ENCODE results near the gene PSD2. TPM values are rescaled to one million over a fixed set of nuclear protein-coding genes. Genes with fewer than 3 reads are reported as not detected.

Gene PSD2
- total and polyA plus RNA-seq, 8 donors: 0.06 to 2.5 (median 1.7) TPM; not detected in 1

GRCh38 chr5:139796061-139796806 is 626 bp downstream of the PSD2 start:
- intact Hi-C loops (cut with DNase I): loop anchor here in 1 of 2 donors (10.0 kb wide), 2 partner anchors 49 to 349 kb away; no protein-coding TSS in a partner anchor
- TF ChIP-seq, protein P1, sequence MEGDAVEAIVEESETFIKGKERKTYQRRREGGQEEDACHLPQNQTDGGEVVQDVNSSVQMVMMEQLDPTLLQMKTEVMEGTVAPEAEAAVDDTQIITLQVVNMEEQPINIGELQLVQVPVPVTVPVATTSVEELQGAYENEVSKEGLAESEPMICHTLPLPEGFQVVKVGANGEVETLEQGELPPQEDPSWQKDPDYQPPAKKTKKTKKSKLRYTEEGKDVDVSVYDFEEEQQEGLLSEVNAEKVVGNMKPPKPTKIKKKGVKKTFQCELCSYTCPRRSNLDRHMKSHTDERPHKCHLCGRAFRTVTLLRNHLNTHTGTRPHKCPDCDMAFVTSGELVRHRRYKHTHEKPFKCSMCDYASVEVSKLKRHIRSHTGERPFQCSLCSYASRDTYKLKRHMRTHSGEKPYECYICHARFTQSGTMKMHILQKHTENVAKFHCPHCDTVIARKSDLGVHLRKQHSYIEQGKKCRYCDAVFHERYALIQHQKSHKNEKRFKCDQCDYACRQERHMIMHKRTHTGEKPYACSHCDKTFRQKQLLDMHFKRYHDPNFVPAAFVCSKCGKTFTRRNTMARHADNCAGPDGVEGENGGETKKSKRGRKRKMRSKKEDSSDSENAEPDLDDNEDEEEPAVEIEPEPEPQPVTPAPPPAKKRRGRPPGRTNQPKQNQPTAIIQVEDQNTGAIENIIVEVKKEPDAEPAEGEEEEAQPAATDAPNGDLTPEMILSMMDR (IDR thresholded peaks at IDR 0.05): no peak
- H3K9me3 ChIP-seq: no peaks in the 10 kb centered on the region
- ATAC-seq (no peak), DNase-seq (no peak)
- peaks cover 34 to 83% of the 10 kb centered on the region in 2 donors for H3K27me3 ChIP-seq
- no peak overlapping the region for H3K27ac ChIP-seq
- no peaks in the 10 kb centered on the region for H3K36me3 ChIP-seq
- no peak overlapping the region for H3K4me3 ChIP-seq
- H3K4me1 ChIP-seq: peaks cover 0 to 12% of the 10 kb centered on the region in 2 donors

DNA sequence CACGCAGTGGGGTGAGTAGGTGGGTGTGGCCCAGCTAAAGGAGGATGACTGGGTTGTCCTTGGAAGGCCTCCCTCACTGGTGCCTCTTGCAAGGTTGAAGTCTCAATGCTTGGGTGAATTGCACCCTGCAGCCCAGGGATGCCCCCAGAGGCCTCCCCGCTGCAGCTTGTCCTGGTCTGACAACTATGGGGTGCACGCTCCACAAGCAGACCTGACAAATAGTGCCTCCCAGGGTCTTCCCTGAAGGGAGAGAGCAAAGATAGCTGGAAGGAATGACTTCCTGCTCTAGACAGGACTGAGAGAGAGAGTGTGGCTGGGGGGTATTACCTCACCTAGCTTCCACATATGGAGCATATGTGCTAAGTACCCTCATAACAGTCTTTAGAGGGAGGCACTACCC is 1.7 kb downstream of the PSD2 start:
- ATAC-seq (no peak), DNase-seq (no peak)
- Histone ChIP-seq H3K27me3 (peaks cover 36 to 93% of the 10 kb centered on the region in 2 donors), H3K36me3 (no peaks in the 10 kb centered on the region), H3K4me3 (no peak overlapping the region), H3K27ac (no peak overlapping the region), H3K4me1 (peaks cover 0 to 12% of the 10 kb centered on the region in 2 donors), H3K9me3 (no peaks in the 10 kb centered on the region)
- TF ChIP-seq, protein P1 (IDR thresholded peaks at IDR 0.05): no peak
- intact Hi-C loops (cut with DNase I): loop anchor here in 1 of 2 donors (10.0 kb wide), 2 partner anchors 47 to 347 kb away; no protein-coding TSS in a partner anchor

DNA sequence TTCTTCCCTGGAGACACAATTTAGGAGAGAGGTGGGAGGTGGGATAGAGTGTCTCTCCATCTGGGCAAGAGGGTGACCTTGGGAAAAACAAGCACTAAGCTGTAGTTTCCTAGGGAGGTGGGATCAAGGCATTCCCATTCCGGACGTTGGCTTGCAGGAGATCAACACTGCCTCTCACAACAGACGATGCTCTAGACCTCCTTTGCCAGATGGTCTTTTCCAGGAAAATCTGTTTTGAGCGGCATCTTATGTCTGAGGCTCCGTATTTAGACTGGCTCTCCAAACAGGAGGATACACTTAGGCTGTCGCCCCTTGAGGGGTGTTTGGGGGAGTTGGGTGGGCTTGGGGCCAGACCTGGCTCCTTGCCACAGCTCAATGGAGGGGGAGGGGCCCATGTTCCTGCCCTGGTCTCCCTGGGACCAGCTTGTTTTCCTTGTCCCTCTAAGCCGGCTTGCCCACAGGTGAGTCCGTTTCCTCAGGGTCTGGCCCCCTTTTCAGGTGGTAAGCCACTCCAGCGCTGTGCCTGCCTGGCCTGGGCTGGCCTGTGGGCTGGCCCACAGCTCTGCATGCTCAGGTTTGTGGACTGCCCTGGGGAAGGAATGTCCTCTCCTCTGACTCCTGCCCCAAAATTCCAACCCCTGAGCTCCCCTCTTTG is 2.4 kb downstream of the PSD2 start:
- peaks cover 40 to 99% of the 10 kb centered on the region in 2 donors for H3K27me3 ChIP-seq
- H3K4me1 ChIP-seq: peaks cover 0 to 12% of the 10 kb centered on the region in 2 donors
- TF ChIP-seq, protein P1 (IDR thresholded peaks at IDR 0.05): no peak
- no peak overlapping the region for H3K4me3 ChIP-seq
- H3K36me3 ChIP-seq: no peaks in the 10 kb centered on the region
- H3K9me3 ChIP-seq: no peaks in the 10 kb centered on the region
- intact Hi-C loops (cut with DNase I): loop anchor here in 1 of 2 donors (10.0 kb wide), 2 partner anchors 47 to 347 kb away; no protein-coding TSS in a partner anchor
- no peak overlapping the region for H3K27ac ChIP-seq
- ATAC-seq (no peak), DNase-seq (no peak)

- no peaks in the 10 kb centered on the region for H3K36me3 ChIP-seq
- H3K27ac ChIP-seq: no peak overlapping the region
- peak; percentile 6 for ATAC-seq
- H3K4me1 ChIP-seq: peaks cover 0 to 12% of the 10 kb centered on the region in 2 donors
- H3K27me3 ChIP-seq: peaks cover 40 to 99% of the 10 kb centered on the region in 2 donors
- intact Hi-C loops (cut with DNase I): loop anchor here in 1 of 2 donors (10.0 kb wide), 2 partner anchors 46 to 346 kb away; no protein-coding TSS in a partner anchor
- no peak overlapping the region for H3K4me3 ChIP-seq
- no peaks in the 10 kb centered on the region for H3K9me3 ChIP-seq
- TF ChIP-seq, protein P1 (IDR thresholded peaks at IDR 0.05): no peak
- DNase-seq: no peak
Measured at GRCh38 chr5:139798883-139799282, 3.3 kb downstream of the PSD2 start.

GRCh38 chr5:139799359-139799758 is 3.8 kb downstream of the PSD2 start:
- Histone ChIP-seq H3K27ac (no peak overlapping the region), H3K36me3 (no peaks in the 10 kb centered on the region), H3K4me1 (peaks cover 0 to 12% of the 10 kb centered on the region in 2 donors), H3K4me3 (no peak overlapping the region), H3K27me3 (peaks cover 40 to 97% of the 10 kb centered on the region in 2 donors), H3K9me3 (no peaks in the 10 kb centered on the region)
- intact Hi-C loops (cut with DNase I): loop anchor here in 1 of 2 donors (10.0 kb wide), 2 partner anchors 45 to 345 kb away; no protein-coding TSS in a partner anchor
- DNase-seq (peak in 3 of 4 donors; percentile 32 to 58 (median 50)), ATAC-seq (peak; percentile 94)
- TF ChIP-seq, protein P1 (IDR thresholded peaks at IDR 0.05): no peak

All from left lung (tissue), 10 donors.